ENCODE results near the gene MOB2. TPM values are rescaled to one million over a fixed set of nuclear protein-coding genes. Genes with fewer than 3 reads are reported as not detected.

The MOB2 gene
- total RNA-seq, 1 experiment from 2014 or later: 22.7 TPM

- Histone ChIP-seq H4K5ac (ENCODE audit: insufficient read length, low read depth, low read length) (no peak overlapping the region), H3K4me1 (ENCODE audit: insufficient read depth, low read length) (no peaks in the 10 kb centered on the region), H4K91ac (ENCODE audit: insufficient read length, low read depth, low read length) (no peak overlapping the region), H3K9ac (ENCODE audit: extremely low read depth, insufficient read length, low read length) (no peak overlapping the region), H3K27me3 (ENCODE audit: insufficient read depth, low read length) (no peaks in the 10 kb centered on the region), H2BK15ac (ENCODE audit: low read depth, low read length) (no peak overlapping the region), H3K27ac (ENCODE audit: insufficient read length, low read depth, low read length) (no peak overlapping the region), H3K9me3 (ENCODE audit: control insufficient read depth, low read depth, low read length) (no peaks in the 10 kb centered on the region), H3K4me2 (ENCODE audit: insufficient read depth, insufficient read length, low read length) (no peak overlapping the region), H3K79me1 (ENCODE audit: insufficient read depth, low read depth, low read length, poor library complexity, severe bottlenecking) (no peaks in the 10 kb centered on the region), H3K56ac (ENCODE audit: insufficient read length, low read depth, low read length) (no peak overlapping the region), H2BK5ac (ENCODE audit: insufficient read length, low read length) (no peak overlapping the region), H2AK5ac (ENCODE audit: insufficient read length, low read length) (no peak overlapping the region), H3K14ac (ENCODE audit: insufficient read depth, low read length) (no peak overlapping the region), H3K79me2 (ENCODE audit: insufficient read depth, low read length) (no peaks in the 10 kb centered on the region), H3K18ac (ENCODE audit: insufficient read length, low read depth, low read length) (no peak overlapping the region), H3T11ph (ENCODE audit: low read length) (no peak overlapping the region), H2BK20ac (ENCODE audit: low read depth, low read length, poor library complexity, severe bottlenecking) (no peak overlapping the region), H2BK12ac (ENCODE audit: insufficient read length, low read depth, low read length) (no peak overlapping the region), H2BK120ac (ENCODE audit: low read depth, low read length, poor library complexity, severe bottlenecking) (no peak overlapping the region), H3K23ac (ENCODE audit: insufficient read length, low read depth, low read length) (no peak overlapping the region), H4K8ac (replicated peaks; ENCODE audit: insufficient read length, low read depth, low read length) (no peak overlapping the region), H3K4ac (ENCODE audit: low read depth, low read length) (no peak overlapping the region), H3K23me2 (ENCODE audit: insufficient read length, low read depth, low read length, poor library complexity, severe bottlenecking) (no peaks in the 10 kb centered on the region), H4K20me1 (ENCODE audit: control insufficient read depth, insufficient read depth, insufficient read length) (no peaks in the 10 kb centered on the region), H2AFZ (ENCODE audit: low read length) (no peak overlapping the region)
- Mint-ChIP-seq H3K27me3 (ENCODE audit: low read depth) (peaks cover 1% of the 10 kb centered on the region), H3K4me1 (peaks cover 0 to 3% of the 10 kb centered on the region in 2 experiments; a peak in 1 of 4 replicates), H3K9me3 (no peaks in the 10 kb centered on the region), H3K36me3 (ENCODE audit: insufficient read depth in 1 of 3, low read depth in 3 of 3) (peaks cover 0 to 2% (median 0%) of the 10 kb centered on the region in 3 experiments; a peak in 3 of 7 replicates), H3K4me3 (no peak overlapping the region), H3K27ac (no peak overlapping the region; a peak in 1 of 7 replicates)
- WGBS (ENCODE audit: extremely low coverage, insufficient read length, low lambda C conversion rate): no CpG with 5 or more reads among the region's 40 CpGs
- no peak for DNase-seq
- TF ChIP-seq CTCF (conservative IDR thresholded peaks at IDR 0.05): no peak
Measured at GRCh38 chr11:1470681-1471611, 15.6 kb downstream of the MOB2 start.
